ENCODE data around the gene KAT8.

GRCh38 chr16:31110106-31111034 lies 7.1 kb upstream of the KAT8 start:
- no peak for TF ChIP-seq CTCF (IDR thresholded peaks at IDR 0.05; ENCODE audit: low read depth, low read length, missing input control)
- TF ChIP-seq REST (IDR thresholded peaks at IDR 0.05) = no peak
- TF ChIP-seq NR2F2 (IDR thresholded peaks at IDR 0.05) = no peak
- TF ChIP-seq TAF1 (conservative IDR thresholded peaks at IDR 0.05) = no peak
- TF ChIP-seq EGR1 (IDR thresholded peaks at IDR 0.05; ENCODE audit: low read depth in 2 of 2) = peak in 1 of 2 donors; percentile 35
- TF ChIP-seq FOXA1 (IDR thresholded peaks at IDR 0.05) = peak; percentile 25
